HG02798 (cell line): ENCODE measurements around the gene DVL3.
"Not testable (repeated sequence)": the region's sequence is repeated elsewhere in the genome, so short reads cannot be mapped to it uniquely, and the experiment has no call there.

ENCODE experiments used
- ATAC-seq: cut with Tn5 transposase; IDR thresholded peaks from one replicate; pipeline ENCODE4 v1.9.1; 2021; ENCODE audit warnings: mild to moderate bottlenecking; ENCODE audit not compliant: unreplicated experiment, poor library complexity

DVL3 gene

GRCh38 chr3:184154885-184155643, at the start of gene DVL3:
TSS of gene DVL3 (plus strand) at chr3:184155377. CDS start at chr3:184155636, 259 bp downstream.
- ATAC-seq: peak; percentile 88

GRCh38 chr3:184110316-184110725, 44.9 kb upstream of the DVL3 start:
- ATAC-seq: no peak

- ATAC-seq: no peak
These were observed 39.2 kb upstream of the DVL3 start for GRCh38 chr3:184116017-184116416.

- no peak for ATAC-seq
These were observed 37.5 kb upstream of the DVL3 start for GRCh38 chr3:184117636-184118035.

GRCh38 chr3:184121031-184121430, 34.1 kb upstream of the DVL3 start:
- not testable (repeated sequence) for ATAC-seq

- no peak for ATAC-seq
These were observed 29.2 kb upstream of the DVL3 start for GRCh38 chr3:184126006-184126405.

- no peak for ATAC-seq
These were observed 26.2 kb upstream of the DVL3 start for GRCh38 chr3:184129012-184129411.

- ATAC-seq: no peak
These were observed 22.2 kb upstream of the DVL3 start for GRCh38 chr3:184132945-184133344.

- no peak for ATAC-seq
These were observed 21.1 kb upstream of the DVL3 start for GRCh38 chr3:184133840-184134745.

- no peak for ATAC-seq
These were observed 20.4 kb upstream of the DVL3 start for GRCh38 chr3:184134746-184135148.

- peak; percentile 95 for ATAC-seq
These were observed 19.8 kb upstream of the DVL3 start, which contains the start of gene EIF2B5 for GRCh38 chr3:184135149-184135910. TSS of gene EIF2B5 (plus strand) at chr3:184135358. CDS start at chr3:184135386, 28 bp downstream.

- no peak for ATAC-seq
These were observed 19.3 kb upstream of the DVL3 start for GRCh38 chr3:184135911-184136260.

- no peak for ATAC-seq
These were observed 14.7 kb upstream of the DVL3 start for GRCh38 chr3:184140436-184140835.

- no peak for ATAC-seq
These were observed 13.0 kb upstream of the DVL3 start for GRCh38 chr3:184142199-184142598.

GRCh38 chr3:184143327-184143726, 11.8 kb upstream of the DVL3 start:
- peak; percentile 44 for ATAC-seq

GRCh38 chr3:184144505-184144904, 10.7 kb upstream of the DVL3 start:
- no peak for ATAC-seq

- no peak for ATAC-seq
These were observed 10.1 kb upstream of the DVL3 start for GRCh38 chr3:184145111-184145524.

- no peak for ATAC-seq
These were observed 9.4 kb upstream of the DVL3 start for GRCh38 chr3:184145751-184146270.

GRCh38 chr3:184148076-184148475, 7.1 kb upstream of the DVL3 start:
- ATAC-seq: no peak

GRCh38 chr3:184149123-184149522, 6.1 kb upstream of the DVL3 start:
- ATAC-seq: no peak
